Hindlimb muscle (tissue), 1 donor: Measurements from ENCODE around the gene PLEK. TPM values are rescaled to one million over a fixed set of nuclear protein-coding genes. Genes with fewer than 3 reads are reported as not detected.
"Not testable (repeated sequence)": the region's sequence is repeated elsewhere in the genome, so short reads cannot be mapped to it uniquely, and the experiment has no call there.

Experiments
- DNase-seq: peaks from one replicate; pipeline ENCODE4 v3.0.0-alpha.2; 2013
- polyA plus RNA-seq: library from polyadenylated mRNA; unstranded; fragments of 120-200 nt; gene quantifications from one replicate; pipeline ENCODE4 v1.2.1, GENCODE V29; 2013; ENCODE audit not compliant: insufficient read length

The PLEK gene
- polyA plus RNA-seq, 1 donor: 6.0 TPM

- no peak for DNase-seq
These were observed 52.8 kb downstream of the PLEK start for GRCh38 chr2:68417926-68418325.

GRCh38 chr2:68418419-68418818 is 53.3 kb downstream of the PLEK start:
- no peak for DNase-seq

- no peak for DNase-seq
These were observed 53.8 kb downstream of the PLEK start for GRCh38 chr2:68418855-68419254.

- DNase-seq: no peak
These were observed 55.3 kb downstream of the PLEK start for GRCh38 chr2:68420254-68420910.

- DNase-seq: no peak
These were observed 59.0 kb downstream of the PLEK start for GRCh38 chr2:68423966-68424650.

GRCh38 chr2:68425503-68425902 is 60.4 kb downstream of the PLEK start:
- DNase-seq: no peak

GRCh38 chr2:68426446-68426845 is 61.4 kb downstream of the PLEK start:
- DNase-seq: no peak

- no peak for DNase-seq
These were observed 61.9 kb downstream of the PLEK start for GRCh38 chr2:68426848-68427579.

- no peak for DNase-seq
These were observed 63.0 kb downstream of the PLEK start for GRCh38 chr2:68428126-68428525.

GRCh38 chr2:68428746-68429145 is 63.7 kb downstream of the PLEK start:
- DNase-seq: no peak

- DNase-seq: no peak
These were observed 64.3 kb downstream of the PLEK start for GRCh38 chr2:68429311-68429826.

- no peak for DNase-seq
These were observed 66.4 kb downstream of the PLEK start for GRCh38 chr2:68431316-68431972.

GRCh38 chr2:68432696-68433658 is 67.9 kb downstream of the PLEK start:
- no peak for DNase-seq

- no peak for DNase-seq
These were observed 69.9 kb downstream of the PLEK start for GRCh38 chr2:68434981-68435380.

- no peak for DNase-seq
These were observed 70.5 kb downstream of the PLEK start for GRCh38 chr2:68435615-68436014.

GRCh38 chr2:68436270-68436669 is 71.2 kb downstream of the PLEK start:
- no peak for DNase-seq

- no peak for DNase-seq
These were observed 73.6 kb downstream of the PLEK start for GRCh38 chr2:68438455-68439303.

- peak; percentile 80 for DNase-seq
These were observed 76.3 kb downstream of the PLEK start for GRCh38 chr2:68441179-68441993.

GRCh38 chr2:68441994-68442322 is 76.9 kb downstream of the PLEK start:
- DNase-seq: no peak

- DNase-seq: not testable (repeated sequence)
These were observed 81.3 kb downstream of the PLEK start for GRCh38 chr2:68446425-68446824.
